Neural progenitor cell (in vitro differentiated cells): ENCODE results near the gene ASXL3.

Experiments used
- CTCF ChIP-seq: fragments of 200-600 bp; sonication (generic); IDR thresholded peaks from 2 replicates; pipeline ENCODE4 v1.5.1; 2017; ENCODE audit warnings: antibody characterized with exemption, mild to moderate bottlenecking
- EZH2 ChIP-seq: fragments of 200-600 bp; sonication (generic); IDR thresholded peaks from 2 replicates; pipeline ENCODE4 v1.6.1; 2017; ENCODE audit warnings: antibody characterized with exemption, mild to moderate bottlenecking, moderate library complexity

DNA sequence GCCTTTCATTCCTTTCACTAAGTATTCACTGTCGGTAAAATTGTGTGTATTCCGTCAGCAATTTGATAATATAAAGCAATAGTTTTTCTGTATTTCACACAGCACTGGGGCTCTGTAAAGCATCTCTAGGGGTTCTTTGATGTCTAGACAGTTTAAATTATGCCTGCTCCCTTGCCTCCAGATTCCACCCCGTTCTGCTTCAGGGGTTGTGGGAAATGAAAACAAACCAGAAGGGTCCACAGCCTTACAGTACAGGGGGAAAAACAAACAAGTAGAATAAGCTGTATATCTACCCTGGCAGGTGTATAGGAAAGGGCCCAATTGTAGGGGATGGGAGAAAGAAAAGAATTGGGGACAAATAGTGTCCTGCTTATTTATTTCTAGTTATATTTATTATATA lies 63.1 kb downstream of the ASXL3 start:
- TF ChIP-seq CTCF, result no peak
- TF ChIP-seq EZH2, result no peak
